Ectodermal cell (in vitro differentiated cells): ENCODE measurements around the gene BMP8A.
"Not testable (repeated sequence)": the region's sequence is repeated elsewhere in the genome, so short reads cannot be mapped to it uniquely, and the experiment has no call there.

Source experiments
- H3K27ac ChIP-seq: 2 replicates; pipeline ENCODE4 v1.7.0; 2013; ENCODE audit warnings: mild to moderate bottlenecking, low read depth, low read length; ENCODE audit not compliant: insufficient read depth, poor library complexity, severe bottlenecking
- H3K27me3 ChIP-seq: 2 replicates; pipeline ENCODE4 v1.7.0; 2013; ENCODE audit warnings: mild to moderate bottlenecking, low read length; ENCODE audit not compliant: insufficient read depth, control insufficient read depth, poor library complexity, severe bottlenecking
- H3K36me3 ChIP-seq: one replicate; pipeline ENCODE4 v1.7.0; 2013; ENCODE audit warnings: low read length; ENCODE audit not compliant: control insufficient read depth, insufficient read depth
- H3K4me1 ChIP-seq: one replicate; pipeline ENCODE4 v1.7.0; 2013; ENCODE audit warnings: low read length; ENCODE audit not compliant: control insufficient read depth, insufficient read depth
- H3K4me3 ChIP-seq: 2 replicates; pipeline ENCODE4 v1.7.0; 2013; ENCODE audit warnings: low read depth, low read length, control low read depth; ENCODE audit not compliant: insufficient read depth
- H3K9me3 ChIP-seq: 2 replicates; pipeline ENCODE4 v1.7.0; 2013; ENCODE audit warnings: mild to moderate bottlenecking, low read length, moderate library complexity; ENCODE audit not compliant: control insufficient read depth
- WGBS, 2 experiments: methylation state at CpG; one replicate each; pipeline ENCODE4 v1.1.7; 2013; ENCODE audit warnings: missing lambda C conversion rate in 2 of 2; 5-methylcytosine and 5-hydroxymethylcytosine counted together

BMP8A gene

DNA sequence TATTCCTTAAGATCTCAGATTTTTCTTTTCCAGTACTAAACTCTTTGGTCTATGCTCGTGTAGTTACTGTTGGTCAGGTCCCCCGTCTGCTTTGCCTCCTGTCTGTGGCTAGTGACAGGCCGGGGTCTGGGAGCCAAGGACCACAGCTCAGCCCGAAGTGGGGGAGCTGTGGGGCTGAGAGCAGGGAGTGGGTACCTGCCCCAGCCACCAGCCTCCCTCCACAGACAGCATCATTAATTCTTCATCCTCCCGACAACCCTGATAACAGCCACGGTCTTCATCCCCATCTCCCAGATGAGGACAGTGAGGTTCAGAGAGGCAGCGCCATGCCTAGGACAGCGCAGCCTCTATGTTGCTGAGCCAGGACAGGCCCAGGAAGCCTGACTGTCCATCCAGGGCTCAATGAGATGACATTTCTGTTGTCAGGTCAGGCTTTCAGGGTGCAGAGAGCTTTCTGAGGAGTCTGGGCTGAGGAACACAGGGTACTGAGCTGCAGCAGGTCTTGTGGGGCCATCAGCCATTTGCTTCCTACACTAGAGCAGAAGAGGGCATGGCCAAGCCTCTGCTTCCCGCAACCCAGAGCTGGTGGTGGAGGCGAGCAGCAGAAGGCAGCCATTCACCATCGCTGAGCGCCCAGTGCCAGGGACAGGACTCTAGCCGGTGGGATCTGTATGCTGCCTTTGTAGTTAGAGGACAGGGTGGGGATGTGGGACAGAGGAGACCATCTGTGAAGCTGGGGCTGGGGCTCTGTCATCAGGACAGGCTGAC lies 1.8 kb downstream of the BMP8A start:
- peaks cover 59% of the 10 kb centered on the region for H3K27me3 ChIP-seq
- H3K4me3 ChIP-seq, H3K27ac ChIP-seq, H3K36me3 ChIP-seq, H3K9me3 ChIP-seq, H3K4me1 ChIP-seq: not testable (repeated sequence)
- WGBS, 2 experiments: 90 to 94% methylated on average over 13 of the region's 13 CpGs

GRCh38 chr1:39494671-39495410 lies 3.4 kb downstream of the BMP8A start:
- no peaks in the 10 kb centered on the region for H3K9me3 ChIP-seq
- H3K36me3 ChIP-seq: no peaks in the 10 kb centered on the region
- H3K4me3 ChIP-seq: no peak overlapping the region
- peaks cover 49% of the 10 kb centered on the region for H3K27me3 ChIP-seq
- no peaks in the 10 kb centered on the region for H3K4me1 ChIP-seq
- H3K27ac ChIP-seq: no peak overlapping the region
- WGBS, 2 experiments: 90% methylated on average over 11 to 12 of the region's 14 CpGs

- not testable (repeated sequence) for H3K36me3 ChIP-seq, H3K4me3 ChIP-seq, H3K4me1 ChIP-seq, H3K9me3 ChIP-seq, H3K27ac ChIP-seq
- H3K27me3 ChIP-seq: peaks cover 33% of the 10 kb centered on the region
- WGBS, 2 experiments: 88 to 92% methylated on average over 5 of the region's 5 CpGs
Observed at GRCh38 chr1:39496520-39496919, 5.1 kb downstream of the BMP8A start.

DNA sequence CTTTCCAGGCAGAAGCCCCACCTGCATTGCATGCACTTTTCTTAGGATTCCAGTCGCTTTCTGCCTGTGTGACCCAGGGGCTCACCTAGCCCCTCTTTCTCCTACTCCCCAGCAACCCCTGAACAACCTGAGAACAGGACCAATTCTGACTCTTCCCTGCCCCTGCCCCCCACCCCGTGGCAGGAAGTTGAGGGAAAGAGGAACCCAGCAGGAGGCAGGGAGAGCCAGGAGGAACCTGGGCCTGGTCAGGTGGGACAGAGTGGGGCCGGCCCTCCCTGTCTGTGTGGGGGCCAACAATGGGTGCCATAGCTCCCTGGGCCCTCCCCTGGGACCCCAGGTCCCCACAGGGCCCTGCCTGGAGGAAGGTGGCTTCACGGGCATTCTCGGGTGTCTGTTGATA lies 6.1 kb downstream of the BMP8A start:
- H3K36me3 ChIP-seq: no peaks in the 10 kb centered on the region
- no peak overlapping the region for H3K27ac ChIP-seq
- no peaks in the 10 kb centered on the region for H3K4me1 ChIP-seq
- WGBS, 2 experiments: 61% methylated on average over 3 of the region's 5 CpGs
- H3K27me3 ChIP-seq: peaks cover 22% of the 10 kb centered on the region
- H3K9me3 ChIP-seq: no peaks in the 10 kb centered on the region
- no peak overlapping the region for H3K4me3 ChIP-seq

- H3K27me3 ChIP-seq: peaks cover 16% of the 10 kb centered on the region
- H3K36me3 ChIP-seq, H3K9me3 ChIP-seq, H3K4me1 ChIP-seq, H3K4me3 ChIP-seq, H3K27ac ChIP-seq: not testable (repeated sequence)
- WGBS, 2 experiments: 89 to 96% methylated on average over 7 of the region's 9 CpGs
Observed at GRCh38 chr1:39498096-39498710, 6.8 kb downstream of the BMP8A start.

DNA sequence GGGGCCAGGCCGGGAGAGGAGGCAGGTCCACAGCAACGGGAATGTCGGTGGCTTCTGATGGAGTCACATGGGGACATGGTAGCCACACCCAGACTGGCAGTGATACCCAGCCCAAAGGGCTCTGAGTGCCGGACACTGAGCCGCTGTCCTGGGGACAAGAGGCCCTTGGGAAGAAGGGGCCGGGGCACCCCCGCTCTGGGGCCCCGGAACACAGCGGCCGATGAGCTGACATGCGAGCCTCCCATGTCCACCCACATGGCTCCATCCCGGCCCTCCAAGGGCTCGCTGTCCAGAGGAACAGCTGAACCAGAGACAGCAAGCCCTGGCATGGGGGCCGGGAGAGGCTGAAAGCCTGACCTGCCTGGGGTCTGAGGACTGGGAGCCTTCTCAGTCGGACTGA lies 7.4 kb downstream of the BMP8A start:
- 91 to 96% methylated on average over 9 to 10 of the region's 15 CpGs for WGBS, 2 experiments
- H3K9me3 ChIP-seq, H3K27me3 ChIP-seq, H3K4me3 ChIP-seq, H3K27ac ChIP-seq, H3K36me3 ChIP-seq, H3K4me1 ChIP-seq: not testable (repeated sequence)

DNA sequence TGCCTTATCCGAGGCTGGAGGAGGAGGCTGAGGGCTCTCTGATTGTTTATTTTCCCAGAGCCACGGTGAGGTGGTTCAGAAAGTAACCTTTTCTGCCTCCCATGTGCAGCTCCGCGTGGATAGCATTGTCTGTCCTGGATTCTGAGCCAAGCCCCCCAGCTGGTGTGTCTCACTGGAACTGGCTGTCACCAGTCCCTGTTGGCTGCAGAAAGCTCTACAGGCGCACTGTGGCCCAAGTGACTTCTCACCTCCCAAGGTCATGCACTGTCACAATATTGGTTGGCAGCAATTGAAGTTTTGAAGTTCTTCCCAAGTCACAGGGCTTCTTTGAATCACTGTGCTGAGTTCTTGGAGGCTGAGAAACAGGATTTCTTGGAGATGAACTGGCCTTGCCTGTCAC lies 8.2 kb downstream of the BMP8A start:
- H3K27ac ChIP-seq: no peak overlapping the region
- WGBS, 2 experiments: 85 to 92% methylated on average over 5 of the region's 5 CpGs
- no peak overlapping the region for H3K4me3 ChIP-seq
- no peaks in the 10 kb centered on the region for H3K4me1 ChIP-seq
- no peaks in the 10 kb centered on the region for H3K36me3 ChIP-seq
- peaks cover 1% of the 10 kb centered on the region for H3K27me3 ChIP-seq
- no peaks in the 10 kb centered on the region for H3K9me3 ChIP-seq

- Histone ChIP-seq H3K9me3 (no peaks in the 10 kb centered on the region), H3K27me3 (no peaks in the 10 kb centered on the region), H3K36me3 (no peaks in the 10 kb centered on the region), H3K4me3 (no peak overlapping the region), H3K27ac (no peak overlapping the region), H3K4me1 (no peaks in the 10 kb centered on the region)
- WGBS, 2 experiments: 79 to 89% methylated on average over 4 of the region's 4 CpGs
Observed at GRCh38 chr1:39500862-39501389, 9.5 kb downstream of the BMP8A start.

DNA sequence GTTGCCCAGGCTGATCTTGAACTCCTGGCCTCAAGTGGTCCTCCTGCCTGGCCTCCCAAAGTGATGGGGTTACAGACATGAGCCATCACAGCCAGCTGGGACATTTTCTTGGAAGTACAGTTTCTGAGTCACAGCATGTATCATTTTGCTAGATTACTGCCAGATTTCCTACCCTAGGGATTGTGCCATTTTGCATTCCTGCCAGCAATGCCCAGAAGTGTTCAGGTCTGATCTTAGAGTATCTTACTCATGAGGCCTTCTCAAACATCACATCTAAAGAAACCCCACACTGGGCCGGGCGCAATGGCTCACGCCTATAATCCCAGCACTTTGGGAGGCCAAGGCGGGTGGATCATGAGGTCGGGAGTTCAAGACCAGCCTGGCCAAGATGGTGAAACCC lies 10.2 kb downstream of the BMP8A start:
- no peaks in the 10 kb centered on the region for H3K27me3 ChIP-seq
- no peak overlapping the region for H3K4me3 ChIP-seq
- no peak overlapping the region for H3K27ac ChIP-seq
- H3K9me3 ChIP-seq: no peaks in the 10 kb centered on the region
- H3K36me3 ChIP-seq: no peaks in the 10 kb centered on the region
- H3K4me1 ChIP-seq: no peaks in the 10 kb centered on the region
- 70% methylated on average over 5 of the region's 5 CpGs for WGBS, 2 experiments

- H3K27me3 ChIP-seq, H3K4me3 ChIP-seq, H3K4me1 ChIP-seq, H3K27ac ChIP-seq, H3K9me3 ChIP-seq, H3K36me3 ChIP-seq: not testable (repeated sequence)
- WGBS, 2 experiments: 83 to 92% methylated on average over 8 to 9 of the region's 9 CpGs
Observed at GRCh38 chr1:39504436-39504835, 13.0 kb downstream of the BMP8A start.
